NCI-H1092 treated with DMSO at 0.1 percent for 48 hours (cell line): ENCODE measurements around the gene APC.

Source experiments
- DNase-seq: peaks from one replicate; lab custom pipeline; 2025; lab: John Stamatoyannopoulos, UW

APC gene

DNA sequence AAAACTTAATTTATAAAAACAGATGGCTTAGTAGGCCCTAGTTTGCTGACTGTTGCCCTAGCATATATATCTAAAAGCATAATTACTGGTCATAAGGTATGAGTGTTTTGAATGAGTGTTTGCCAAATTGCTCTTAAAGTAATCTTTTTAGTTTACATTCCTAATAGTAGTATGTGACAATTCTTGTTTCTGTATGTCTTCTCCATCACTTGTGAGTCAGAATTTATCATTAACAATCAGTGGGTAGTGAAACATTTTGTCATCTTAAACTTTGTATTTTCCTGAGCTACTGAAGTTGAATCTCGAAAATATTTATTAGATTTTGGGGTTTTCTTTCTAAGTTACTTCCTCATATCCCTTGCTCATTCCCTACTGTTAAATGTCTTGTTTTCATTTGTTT lies 49.6 kb downstream of the APC start:
- DNase-seq, result no peak

DNA sequence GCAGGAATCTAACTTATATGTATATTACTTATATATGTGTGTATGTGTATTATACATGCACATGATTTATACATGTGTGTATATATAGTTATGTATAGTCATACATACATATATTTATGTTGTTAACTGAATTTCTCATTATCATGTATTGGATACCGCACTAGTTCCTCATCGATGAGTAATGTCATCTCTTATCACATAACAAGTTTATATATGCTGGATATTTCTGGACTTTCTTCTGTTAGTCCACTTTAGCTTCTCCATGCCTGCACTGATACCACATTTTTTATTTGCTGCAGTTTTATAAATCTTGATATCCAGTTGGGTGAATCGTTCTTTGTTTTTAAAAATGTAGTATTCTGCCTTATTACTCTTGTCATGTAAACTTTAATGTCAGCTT lies 50.2 kb downstream of the APC start:
- no peak for DNase-seq

DNA sequence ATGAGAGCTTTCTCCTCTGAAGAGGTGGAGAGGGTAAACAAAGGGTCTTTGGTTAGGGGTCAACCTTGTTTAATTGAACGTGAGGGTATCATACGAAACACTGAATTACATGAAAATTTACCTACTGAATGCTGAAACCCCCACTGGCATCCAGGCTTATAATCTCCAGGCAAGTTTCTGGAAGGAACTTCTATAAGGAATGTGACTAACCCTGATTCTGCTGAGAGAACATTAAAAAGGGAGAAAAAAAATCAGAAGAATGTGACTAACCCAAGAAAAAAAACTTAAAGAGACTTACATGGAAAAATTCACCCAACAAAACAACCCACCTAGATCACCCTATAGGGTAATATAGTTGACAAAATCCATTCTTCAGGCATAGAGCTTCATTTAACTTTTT lies 55.5 kb downstream of the APC start:
- DNase-seq, result no peak

DNA sequence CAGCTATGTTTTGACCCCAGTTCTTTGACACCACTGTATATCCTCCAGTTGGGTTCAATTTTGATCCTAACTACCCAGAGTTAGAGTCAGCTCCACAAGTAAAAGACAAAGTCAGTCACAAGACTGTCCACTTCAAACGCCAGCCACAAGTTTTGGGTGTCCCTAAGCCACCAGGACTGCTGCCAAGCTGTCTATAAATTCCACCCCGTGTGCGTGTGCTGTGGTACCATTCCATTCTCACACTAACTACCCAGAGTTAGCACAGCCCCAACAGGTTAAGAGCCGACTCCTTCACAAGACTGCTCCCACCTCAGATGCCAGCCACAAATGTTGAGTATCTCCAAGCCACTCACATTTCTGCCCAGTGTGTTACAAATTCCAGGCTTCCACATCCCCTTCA lies 56.7 kb downstream of the APC start:
- no peak for DNase-seq

DNA sequence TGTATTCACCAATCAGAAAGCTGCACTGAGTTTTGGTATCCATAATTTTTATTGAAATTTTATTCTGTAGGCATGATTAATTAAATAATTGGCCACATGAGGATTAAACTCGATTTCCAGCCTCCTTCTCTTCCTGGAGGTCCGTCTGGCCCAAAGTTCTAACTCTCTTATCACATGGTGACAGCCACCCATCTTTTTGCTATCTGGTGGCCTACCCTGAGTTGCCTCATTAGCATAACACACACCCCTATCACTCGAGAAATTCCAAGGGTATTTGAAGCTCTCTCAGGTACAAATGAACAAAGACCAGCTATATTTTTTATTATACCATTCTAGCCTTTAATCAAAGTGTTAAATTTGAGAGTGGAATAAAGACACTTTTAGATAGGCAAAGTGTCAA lies 57.7 kb downstream of the APC start:
- DNase-seq, result no peak

DNA sequence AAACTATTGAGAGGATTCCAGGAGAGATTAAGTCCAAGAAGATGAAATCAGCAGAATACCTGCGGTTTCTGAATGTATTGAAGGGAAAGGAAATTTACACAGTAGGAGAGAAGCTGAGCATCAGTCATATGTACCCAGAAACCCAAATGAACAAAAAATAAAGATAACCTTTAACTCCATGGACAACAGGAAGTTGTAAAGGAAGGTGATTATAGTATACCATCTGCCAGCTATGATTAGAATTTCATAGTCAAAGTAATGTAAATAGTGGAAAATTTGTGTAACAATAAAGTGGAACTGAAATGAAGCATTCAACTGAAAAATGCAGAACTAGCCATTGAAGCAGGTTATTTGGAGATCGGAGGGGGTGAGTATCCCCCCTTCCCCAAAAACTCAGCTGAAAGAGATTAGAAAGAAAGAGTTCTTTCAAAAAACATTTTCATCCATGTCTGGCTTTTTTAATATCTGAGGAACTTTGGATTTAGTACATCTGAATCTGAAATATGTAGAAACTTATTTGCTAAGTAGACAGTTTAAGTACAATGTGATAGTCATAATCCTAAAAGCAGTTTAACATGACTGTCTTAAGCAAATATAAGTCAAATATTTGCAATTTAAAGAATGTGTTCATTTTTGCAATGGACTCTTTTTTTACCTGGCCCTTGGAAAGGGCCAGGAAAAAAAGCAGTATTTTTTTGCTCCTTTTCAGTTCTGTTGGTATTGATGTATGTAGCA lies 58.4 kb downstream of the APC start:
- DNase-seq, result no peak

DNA sequence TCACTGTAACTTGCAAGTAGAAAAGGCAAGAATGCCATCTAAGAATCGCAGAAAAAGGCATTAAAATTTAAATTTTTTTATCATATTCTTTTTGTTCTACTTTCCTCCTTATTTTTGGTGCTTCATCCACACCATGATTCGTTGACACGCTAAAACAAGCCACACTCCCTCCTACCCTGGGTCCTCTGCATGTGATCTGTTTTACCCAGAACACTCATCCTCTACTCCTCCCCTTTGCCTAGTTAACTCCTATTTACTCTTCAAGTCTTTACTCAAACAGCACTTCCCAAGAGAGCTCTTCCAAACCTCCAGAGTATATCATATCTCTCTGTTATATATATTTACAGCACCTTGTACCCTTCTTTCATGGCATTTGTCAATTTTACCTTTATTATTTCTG lies 62.0 kb downstream of the APC start:
- no peak for DNase-seq

DNA sequence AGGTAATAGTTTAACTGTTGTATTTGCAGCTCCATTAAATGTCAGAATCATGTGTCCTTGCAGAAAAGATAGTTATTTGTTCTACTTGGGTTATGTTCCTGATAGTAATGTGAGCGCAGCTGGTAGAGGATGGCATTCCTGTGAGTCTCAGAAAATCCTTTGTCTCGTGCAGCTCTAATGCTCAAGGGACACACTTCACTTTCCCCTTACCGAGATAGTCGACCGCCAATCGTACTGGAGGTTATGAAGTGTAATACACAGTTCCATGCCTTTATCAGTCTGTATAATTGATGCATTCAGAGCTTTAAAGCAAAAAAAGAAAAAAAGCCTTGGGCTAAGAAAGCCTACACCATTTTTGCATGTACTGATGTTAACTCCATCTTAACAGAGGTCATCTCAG lies 63.2 kb downstream of the APC start:
- peak; percentile 4 for DNase-seq

DNA sequence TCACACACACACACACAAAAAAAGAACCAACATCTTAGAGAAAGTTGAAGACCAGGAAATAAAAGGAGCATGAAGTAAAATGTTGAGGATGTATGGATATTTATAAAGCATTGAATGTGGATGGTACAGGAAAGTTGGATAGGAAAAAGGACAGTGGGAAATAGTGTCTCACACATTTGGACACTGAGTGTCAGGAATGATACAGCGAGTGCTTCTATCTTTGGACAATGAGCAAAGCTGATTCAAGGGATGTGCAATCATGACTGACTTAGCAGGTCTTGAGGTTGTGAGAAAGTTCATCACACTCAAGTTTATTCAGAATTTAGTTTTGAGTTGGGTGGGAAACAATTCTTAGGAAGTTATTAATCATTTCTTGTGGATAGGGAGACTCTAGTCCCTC lies 73.3 kb downstream of the APC start:
- no peak for DNase-seq

DNA sequence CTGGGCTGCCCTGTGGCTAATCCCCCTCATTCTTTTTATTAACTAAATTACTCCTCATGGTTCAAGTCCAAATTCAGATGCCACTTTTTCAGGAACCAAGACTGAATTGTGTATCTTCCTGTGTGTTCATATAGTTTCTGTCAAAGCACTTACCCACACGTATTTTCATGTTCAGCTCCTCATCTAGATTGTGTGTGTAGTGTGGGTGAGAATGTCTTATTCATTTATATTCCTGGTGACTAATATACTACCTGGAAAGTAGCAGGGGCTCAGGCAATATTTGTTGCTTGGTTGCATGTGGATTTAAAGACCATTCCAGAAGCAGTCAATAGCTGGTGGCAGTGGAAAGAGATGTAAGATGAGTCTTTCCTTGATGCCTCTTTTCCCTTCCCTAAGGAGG lies 74.9 kb downstream of the APC start:
- DNase-seq, result no peak

DNA sequence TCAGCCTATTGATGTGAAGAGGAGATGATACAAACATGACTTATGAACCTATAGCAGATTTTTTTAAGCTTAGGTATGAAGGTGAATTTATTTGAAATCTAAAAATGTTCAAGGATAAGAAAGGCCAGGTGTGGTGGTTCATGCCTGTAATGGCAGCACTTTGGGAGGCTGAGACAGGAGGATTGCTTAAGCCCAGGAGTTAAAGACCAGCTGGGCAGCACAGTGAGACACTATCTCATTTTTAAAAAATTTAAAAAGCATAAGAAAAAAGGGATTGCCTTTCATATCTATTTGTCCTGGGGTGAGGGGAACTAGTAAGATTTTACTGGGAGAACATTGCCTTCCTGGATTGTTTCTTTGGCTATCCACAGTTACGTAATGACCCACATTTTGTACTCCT lies 82.6 kb downstream of the APC start:
- no peak for DNase-seq

DNA sequence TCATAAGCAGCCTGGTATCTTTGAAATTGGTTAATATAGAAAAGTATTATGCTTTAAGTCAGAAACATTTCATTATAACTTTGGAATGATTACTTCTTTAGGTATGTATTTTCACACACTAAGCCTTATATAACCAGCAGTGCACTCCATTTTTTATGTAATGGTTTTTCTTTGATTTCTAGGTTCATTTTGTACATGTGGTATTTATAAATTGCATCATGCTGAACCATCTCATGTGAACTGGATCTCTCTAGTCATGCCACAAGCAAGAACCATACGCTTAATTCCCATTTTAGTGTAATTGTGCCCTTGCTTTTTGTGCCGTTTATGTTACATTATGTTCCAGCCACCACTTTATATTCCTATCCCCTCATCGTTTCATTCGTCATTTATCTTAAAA lies 84.8 kb downstream of the APC start:
- no peak for DNase-seq

DNA sequence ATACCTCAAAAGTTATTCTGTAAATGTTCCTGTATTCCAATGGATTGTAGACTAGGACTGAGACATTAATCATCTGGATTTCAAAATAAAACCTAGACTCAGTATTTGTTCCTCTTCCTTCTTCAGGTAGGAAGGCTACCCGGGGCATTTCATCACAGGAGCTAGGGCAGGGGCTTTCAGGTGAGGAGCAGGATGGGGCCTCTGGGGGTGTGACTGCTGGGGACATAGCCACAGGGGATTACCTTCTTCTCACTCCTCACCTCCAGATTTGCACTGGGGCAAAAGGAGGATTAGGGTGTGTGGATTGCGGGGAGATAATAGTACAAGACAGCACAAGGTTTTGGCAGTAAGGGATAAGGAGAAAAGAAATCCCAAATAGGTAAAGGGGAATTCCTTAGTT lies 85.5 kb downstream of the APC start:
- no peak for DNase-seq

DNA sequence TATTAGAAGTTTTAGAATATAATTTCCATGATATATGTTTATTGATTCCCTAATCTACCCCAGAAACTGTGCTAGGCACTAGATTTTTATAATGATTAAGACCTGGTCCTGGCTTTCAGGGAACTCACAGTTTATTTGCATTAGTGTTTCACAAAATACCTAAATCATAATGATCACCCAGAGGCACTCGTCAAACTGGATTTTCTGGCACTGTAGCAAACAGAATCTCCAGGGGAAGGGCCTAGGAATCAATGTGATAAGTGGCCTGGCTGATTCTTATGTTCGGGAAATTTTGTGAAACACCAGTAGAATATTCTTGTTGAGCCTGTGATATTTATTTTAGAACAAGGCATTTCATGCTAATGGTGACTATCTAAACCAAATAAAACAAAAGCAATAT lies 86.0 kb downstream of the APC start:
- no peak for DNase-seq

DNA sequence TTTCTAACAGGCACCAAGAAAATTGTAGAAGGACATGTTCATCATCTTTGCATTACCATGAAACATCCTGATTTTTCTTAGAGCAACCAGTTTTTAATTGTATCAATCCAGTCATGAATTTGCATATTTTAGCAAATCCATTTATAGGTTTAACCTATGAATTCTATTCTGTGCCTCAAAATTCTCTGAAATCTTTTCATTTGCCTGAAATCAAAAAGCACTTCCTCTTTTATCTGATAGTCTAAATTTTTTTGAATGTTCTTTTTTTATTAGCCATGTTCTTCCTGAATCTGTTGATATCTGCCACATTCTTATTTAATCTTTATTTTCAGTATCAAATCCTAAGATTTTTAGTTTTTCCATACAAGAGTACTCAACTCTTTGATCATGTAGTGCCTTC lies 86.5 kb downstream of the APC start:
- no peak for DNase-seq

DNA sequence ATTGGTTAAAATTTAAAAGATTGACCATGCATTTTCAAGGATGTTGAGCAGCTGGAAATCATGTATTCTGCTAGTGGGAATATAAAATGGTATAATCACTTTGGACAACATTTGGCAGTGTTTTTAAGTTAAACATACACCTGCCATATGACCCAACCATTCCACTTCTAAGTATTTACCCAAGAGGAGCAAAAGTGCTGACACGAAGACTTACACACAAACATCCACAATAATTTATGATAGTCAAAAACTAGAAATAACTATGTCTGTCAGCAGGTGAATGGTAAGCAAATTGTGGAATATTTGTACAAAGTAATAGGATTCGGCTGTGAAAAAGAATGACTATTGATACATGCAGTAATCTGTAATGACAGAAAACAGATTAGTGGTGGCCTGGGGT lies 92.7 kb downstream of the APC start:
- DNase-seq, result no peak

DNA sequence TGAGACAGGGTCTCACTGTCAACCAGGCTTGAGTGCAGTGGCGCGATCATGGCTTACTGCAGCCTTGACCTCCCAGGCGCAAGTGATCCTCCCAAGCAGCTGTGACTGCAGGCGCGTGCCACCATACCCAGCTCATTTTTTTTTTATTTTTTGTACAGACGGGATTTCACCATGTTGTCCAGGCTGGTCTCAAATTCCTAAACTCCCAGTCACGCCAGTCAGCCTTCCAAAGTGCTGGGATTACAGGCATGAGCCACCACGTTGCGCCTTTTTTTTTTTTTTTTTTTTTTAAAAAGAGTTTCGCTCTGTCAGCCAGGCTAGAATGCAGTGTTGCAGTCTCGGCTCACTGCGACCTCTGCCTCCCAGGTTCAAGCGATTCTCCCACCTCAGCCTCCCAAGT lies 96.3 kb downstream of the APC start:
- no peak for DNase-seq

DNA sequence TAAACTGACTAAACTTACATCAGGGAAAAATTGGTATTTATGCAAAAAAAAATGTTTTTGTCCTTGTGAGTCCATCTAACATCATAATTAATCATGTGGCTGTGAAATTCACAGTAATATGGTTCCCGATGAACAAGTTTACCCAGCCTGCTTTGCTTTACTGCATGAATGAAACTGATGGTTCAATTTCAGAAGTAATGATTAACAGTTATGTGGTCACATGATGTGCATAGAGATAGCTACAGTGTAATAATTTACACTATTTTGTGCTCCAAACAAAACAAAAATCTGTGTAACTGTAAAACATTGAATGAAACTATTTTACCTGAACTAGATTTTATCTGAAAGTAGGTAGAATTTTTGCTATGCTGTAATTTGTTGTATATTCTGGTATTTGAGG lies 106.8 kb downstream of the APC start:
- DNase-seq, result no peak

DNA sequence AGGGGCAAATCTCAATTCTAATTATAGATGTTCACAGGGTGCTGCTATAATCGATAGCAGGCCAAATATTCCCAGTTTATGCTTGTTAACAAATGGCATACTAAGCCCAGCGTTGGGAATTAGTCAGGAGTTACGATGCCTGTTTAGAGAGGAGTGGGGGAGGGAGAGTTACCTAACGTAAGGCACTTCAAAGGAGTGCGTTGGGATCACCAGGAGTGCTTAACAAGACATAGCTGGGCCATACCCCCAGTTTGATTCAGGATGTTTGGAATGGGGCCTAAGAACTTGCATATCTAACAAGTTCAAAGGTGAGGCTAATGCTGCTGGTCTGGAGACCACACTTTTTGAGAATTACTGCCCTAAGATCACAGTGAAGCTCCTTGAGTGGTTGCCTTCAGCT lies 108.9 kb downstream of the APC start:
- no peak for DNase-seq

DNA sequence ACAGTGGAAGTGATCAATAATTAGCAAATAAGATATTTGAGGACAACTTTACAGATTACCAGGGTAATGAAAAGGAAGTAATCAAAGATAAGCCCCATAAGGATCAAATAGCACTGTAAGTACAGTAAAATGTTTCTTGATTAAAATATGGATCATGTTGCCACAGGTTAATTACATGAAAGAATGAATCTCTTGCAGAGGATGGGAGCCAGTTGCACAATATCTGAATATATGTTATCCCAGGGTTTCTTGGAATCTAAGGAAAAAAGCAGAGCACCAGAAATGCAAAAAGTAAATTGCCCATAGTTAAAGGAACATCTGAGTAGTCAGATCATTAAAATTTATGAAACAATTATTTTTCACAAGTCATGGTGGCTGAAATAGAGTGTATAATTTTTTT lies 109.6 kb downstream of the APC start:
- no peak for DNase-seq

DNA sequence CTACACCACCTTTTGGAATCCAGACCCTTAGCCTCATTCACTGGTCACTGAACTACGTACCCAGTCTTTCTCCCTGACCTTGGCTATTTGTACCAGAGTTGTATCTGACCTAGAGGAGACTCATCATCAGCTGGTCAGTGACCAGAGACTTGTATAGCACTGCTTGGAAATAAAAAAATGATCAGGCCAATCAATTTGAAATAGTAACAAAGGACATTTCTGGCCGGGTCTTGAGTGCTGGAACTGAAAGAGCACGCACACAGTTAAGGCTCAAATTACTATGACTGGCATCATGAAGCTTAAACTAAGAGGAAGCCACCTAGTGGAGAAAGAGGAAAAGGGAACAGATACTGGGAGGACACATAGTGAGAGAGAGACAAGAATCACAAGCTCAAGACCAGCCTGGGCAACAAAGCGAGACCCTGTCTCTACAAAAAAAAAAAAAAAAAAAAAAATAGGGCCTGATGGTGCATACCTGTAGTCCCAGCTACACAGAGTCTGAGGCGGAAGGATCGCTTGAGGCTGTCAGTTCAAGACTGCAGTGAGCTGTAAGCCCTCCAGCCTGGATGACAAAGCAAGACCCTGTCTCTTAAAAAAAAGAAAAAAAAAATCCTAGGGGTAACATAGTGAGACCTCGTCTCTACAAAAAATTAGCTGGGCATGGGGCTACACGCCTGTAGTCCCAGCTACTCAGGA lies 110.6 kb downstream of the APC start:
- peak; percentile 49 for DNase-seq

DNA sequence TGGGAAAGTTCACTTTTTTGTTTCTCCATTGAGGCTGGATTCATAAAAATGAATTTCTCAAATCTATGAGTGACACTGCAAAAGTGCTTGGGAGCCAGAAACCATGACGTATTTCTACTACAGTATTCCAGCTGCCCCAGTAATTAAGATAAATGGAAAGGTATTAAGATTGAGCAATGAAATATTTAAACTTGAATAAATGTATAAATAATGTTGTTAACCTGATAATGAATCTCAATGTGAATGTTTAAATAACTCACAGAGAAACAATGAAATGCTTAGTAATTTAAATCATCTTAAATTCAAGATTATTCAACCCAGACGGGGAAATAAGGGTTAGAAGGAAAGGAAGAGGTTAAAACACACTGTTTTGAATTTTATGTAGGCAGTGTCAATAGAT lies 112.2 kb downstream of the APC start:
- DNase-seq, result no peak

DNA sequence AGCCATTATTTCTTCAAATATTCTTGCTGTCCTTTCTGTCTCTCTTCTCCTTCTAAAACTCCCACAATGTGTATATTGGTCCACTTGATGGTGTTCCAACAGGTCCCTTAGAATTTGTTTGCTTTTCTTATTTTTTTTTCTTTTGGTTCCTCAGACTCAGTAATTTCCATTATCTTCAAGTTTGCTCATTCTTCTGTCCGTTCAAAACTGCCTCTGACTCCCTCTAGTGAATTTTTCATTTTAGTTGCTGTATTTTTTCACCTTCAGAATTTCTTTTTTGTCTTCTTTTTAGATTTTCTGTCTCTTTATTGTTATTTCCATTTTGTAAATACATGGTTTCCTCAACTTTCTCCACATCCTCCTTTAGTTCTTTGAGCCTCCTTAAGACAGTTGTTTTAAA lies 117.0 kb downstream of the APC start:
- DNase-seq, result no peak

DNA sequence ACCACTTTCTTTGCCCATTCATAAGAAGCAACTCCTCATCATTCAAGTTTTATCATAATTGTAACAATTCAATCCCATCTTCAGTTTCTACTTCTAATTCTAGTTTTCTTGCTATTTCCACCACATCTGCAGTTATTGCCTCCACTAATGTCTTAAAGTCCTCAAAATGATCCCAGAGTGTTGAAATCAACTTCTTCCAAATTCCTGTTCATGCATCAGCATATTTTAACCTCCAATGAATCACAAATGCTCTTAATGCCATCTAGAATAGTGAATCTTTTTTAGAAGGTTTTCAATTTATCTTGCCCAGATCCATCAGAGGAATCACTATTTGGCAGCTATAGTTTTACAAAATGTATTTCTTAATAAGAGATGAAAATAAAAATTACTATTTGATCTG lies 120.2 kb downstream of the APC start:
- DNase-seq, result no peak
